GM12891 (cell line): ENCODE results near the gene C5orf46.

Source experiments
- POLR2A ChIP-seq: IDR thresholded peaks from 2 replicates; pipeline ENCODE4 v1.6.1; 2011; ENCODE audit warnings: low read depth, low read length, control low read depth
- POLR2AphosphoS5 ChIP-seq: IDR thresholded peaks from 2 replicates; pipeline ENCODE4 v1.6.1; 2011; ENCODE audit warnings: low read depth, low read length, control low read depth
- POU2F2 ChIP-seq: IDR thresholded peaks from 2 replicates; pipeline ENCODE4 v1.6.1; 2011; ENCODE audit warnings: low read depth, mild to moderate bottlenecking, control low read depth, low read length, moderate library complexity
- TAF1 ChIP-seq: IDR thresholded peaks from 2 replicates; pipeline ENCODE4 v1.6.1; 2011; ENCODE audit warnings: low read depth, low read length, control low read depth

DNA sequence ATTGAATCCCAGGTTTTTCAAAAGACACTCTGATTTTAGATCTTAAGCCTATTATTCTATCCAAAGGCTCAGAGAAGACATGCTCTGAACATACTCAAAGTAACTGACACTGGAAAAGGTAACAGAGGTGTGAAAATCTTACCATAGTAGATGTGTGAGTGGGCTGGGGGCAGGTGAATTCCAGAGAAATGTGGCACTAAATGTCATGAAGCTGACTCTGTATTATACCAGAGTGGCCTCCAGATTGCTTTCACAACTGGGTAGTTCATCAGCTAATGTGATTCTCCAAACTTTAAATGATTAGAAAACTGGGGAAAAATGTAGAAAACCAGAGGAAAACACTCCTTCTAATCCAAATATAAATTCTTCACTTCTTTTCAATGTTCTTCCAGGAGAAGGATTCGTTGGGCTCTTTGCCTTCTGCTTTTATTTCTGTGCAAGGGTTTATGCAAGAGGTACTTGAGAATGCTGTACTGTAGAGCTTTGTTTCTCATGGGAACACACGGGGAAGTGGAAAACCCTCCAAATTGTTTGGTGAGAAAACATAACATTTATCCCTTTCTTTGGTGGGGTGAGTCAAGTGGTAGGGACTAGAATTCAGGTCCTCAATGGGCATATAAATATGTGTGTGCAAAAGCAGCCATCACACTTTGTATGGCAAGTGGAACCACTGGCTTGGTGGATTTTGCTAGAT lies 28.1 kb downstream of the C5orf46 start, which contains the start of gene SCGB3A2:
- no peak for TF ChIP-seq TAF1
- no peak for TF ChIP-seq POLR2A
- no peak for TF ChIP-seq POLR2AphosphoS5
- no peak for TF ChIP-seq POU2F2
